Stimulated activated CD4-positive, alpha-beta T cell treated with anti-CD3 and anti-CD28 coated beads, Interleukin-2, amount 100 ng/mL, for 4 hours (primary cell): ENCODE measurements around the gene CALML6.

ENCODE experiments used
- DNase-seq: peaks from one replicate; pipeline ENCODE4 v3.0.0-alpha.2; 2020; ENCODE audit warnings: low read depth

The CALML6 gene

GRCh38 chr1:1942753-1943656 is 27.9 kb downstream of the CALML6 start:
- DNase-seq: no peak

GRCh38 chr1:1943834-1944570 is 28.9 kb downstream of the CALML6 start:
- DNase-seq: peak; percentile 39

- no peak for DNase-seq
Measured at GRCh38 chr1:1945782-1946393, 30.8 kb downstream of the CALML6 start.

GRCh38 chr1:1946540-1946939 is 31.5 kb downstream of the CALML6 start:
- DNase-seq: no peak

DNA sequence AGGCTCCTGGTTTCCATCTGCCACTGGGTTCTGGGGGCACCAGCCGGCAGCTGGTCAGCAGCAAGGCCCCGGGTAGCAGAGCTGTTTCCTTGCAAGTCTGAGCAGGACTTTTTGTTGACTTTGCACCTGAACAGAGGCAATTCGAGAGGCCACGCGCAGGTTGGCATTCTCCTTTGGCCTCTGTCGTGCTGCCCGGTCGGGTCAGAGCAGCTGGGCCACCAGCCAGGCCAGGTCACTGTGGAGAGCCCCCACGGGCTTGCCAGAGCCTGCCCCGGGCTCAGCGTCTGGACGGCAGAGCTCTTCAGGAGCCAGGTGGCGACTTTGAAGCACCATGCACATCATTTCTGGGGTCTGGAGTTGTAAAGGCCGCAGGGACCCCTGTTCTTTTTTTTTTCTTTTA is 32.4 kb downstream of the CALML6 start:
- DNase-seq: no peak

GRCh38 chr1:1948783-1949182 is 33.7 kb downstream of the CALML6 start:
- no peak for DNase-seq

DNA sequence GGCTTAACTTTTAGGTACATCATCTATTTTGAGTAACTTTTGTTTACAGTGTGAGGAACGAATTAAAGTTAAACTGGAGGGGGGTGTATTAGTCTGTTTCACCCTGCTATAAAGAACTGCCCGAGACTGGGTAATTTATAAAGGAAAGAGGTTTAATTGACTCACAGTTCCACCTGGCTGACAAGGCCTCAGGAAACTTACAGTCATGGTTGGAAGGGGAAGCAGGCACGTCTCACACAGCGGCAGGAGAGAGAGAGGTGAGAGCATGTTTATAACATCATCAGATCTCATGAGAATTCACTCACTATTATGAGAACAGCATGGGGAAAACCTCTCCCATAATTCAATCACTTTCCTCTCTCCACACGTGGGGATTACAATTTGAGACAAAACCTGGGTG is 35.9 kb downstream of the CALML6 start:
- no peak for DNase-seq

DNA sequence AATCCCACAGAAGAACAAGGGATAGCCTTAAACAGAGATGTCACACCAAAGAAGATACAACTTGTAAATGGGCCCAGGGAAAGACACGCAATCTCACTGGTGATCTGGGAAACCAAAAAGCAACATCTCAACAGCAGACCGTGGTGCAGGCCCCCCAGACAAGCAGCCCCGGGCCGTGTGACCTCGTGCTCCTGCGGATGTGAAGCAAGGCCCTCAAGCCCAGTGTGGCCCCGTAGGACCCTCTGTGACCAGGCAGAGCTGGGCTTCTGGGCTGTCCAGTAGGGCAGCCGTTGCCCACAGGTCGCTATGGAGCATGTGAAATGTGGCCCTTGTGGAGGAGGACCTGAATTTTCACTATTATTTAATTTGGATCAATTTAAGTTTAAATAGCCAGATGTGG is 39.0 kb downstream of the CALML6 start:
- DNase-seq: no peak

- no peak for DNase-seq
Measured at GRCh38 chr1:1954831-1955441, 39.9 kb downstream of the CALML6 start.

- no peak for DNase-seq
Measured at GRCh38 chr1:1955621-1956094, 40.6 kb downstream of the CALML6 start.

DNA sequence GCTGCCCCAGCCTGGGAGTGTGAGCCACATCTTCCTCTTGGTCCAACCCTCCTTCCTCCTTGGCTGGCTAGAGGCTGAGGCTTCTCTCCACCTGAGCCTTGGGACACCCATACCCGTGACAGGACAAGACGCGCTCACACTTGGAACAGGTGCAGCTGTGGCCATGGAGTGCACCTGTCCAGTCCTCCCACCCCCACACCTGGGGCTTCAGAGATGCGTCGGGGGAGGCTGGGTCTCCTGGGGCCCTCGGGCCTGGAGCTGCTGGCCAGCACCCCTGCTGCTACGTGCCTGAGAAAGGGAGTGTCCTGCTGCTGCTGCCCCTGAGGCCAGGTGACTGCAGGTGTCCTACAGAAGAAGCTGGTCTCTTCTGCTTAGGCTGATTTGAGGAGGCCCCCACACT is 41.0 kb downstream of the CALML6 start:
- DNase-seq: no peak

GRCh38 chr1:1956586-1957532 is 41.8 kb downstream of the CALML6 start:
- no peak for DNase-seq

- no peak for DNase-seq
Measured at GRCh38 chr1:1957533-1957961, 42.5 kb downstream of the CALML6 start.

- no peak for DNase-seq
Measured at GRCh38 chr1:1958071-1958541, 43.0 kb downstream of the CALML6 start.

GRCh38 chr1:1959459-1959839 is 44.4 kb downstream of the CALML6 start:
- DNase-seq: no peak

DNA sequence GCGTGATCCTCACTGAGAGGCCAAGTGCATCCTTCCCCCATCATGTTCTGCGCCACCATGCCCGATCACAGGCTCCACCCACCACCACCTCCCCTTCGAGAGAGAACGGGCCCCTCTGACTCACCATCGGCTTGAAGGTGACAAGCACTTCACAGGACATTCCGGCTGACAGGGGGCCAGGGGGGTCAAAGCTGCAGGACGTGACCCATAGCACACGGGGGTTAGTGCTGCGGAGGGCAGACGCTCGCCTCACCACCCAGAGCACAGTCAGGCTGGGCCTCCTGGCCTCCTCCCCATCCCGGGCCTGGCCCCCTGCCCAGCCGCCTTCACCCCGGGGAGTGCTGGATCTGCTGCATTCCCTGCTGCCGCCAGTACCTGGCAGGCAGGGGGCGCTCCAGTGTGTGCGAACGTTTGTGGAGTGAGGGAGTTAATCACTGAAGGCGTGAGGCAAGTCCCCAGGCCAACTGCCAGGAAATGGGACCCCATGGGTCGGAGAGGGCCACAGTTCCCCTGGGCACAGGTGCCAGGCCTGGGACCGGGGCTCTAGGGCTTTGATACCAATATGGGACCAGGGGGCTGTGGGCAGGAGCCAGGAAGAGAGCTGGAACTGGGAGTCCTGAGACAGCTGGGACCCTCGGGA is 44.9 kb downstream of the CALML6 start:
- DNase-seq: peak; percentile 52

DNA sequence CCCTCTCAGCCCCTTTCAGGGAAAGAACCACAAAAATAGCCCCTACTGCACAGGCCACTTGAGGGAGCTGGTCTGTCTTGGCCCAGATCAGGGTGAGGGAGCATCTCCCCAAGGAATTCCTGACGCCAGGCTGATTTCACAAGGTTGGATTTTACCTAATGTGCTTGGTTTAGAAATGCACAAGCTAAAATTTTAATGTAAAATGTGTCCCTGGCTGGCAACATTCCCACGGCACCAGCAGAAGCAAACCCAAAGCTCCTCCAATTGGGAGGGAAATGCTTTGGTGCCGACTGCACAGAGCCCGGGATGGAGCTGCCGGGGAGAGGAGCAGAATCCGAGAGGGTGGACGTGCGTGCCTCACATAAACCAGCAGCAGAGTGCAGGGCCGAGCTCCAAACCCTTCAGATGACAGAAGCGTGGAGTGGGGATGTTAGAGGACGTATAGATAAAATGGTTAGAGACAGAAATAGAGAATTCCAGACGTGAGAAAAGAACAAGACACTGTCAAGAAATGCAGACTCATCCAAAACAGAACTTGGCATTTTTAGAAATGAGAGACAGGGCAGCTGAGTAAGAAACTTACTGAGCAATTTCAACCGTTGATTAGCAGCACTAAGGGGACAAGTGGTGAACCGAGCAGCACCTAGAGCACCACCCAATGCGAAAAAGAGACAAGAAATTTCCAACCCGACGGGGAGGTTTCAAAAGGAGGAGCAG is 45.6 kb downstream of the CALML6 start:
- DNase-seq: no peak

DNA sequence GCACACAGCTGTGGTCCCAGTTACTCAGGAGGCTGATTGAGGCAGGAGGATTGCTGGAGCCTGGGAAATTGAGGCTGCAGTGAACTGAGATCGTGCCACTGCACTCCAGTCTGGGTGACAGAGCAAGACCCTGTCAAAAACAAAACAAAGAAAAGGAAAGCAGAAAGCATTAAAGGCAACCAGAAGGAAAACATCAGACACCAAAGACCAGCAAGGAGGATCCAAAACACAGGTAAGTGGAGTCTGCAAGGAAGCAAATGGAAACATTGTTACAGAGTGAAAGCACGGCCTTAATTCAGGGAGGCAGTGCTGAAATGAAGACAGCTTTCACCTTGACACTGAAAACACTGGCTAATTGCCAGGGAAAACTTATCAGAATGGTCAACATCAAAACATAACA is 47.7 kb downstream of the CALML6 start:
- no peak for DNase-seq

- no peak for DNase-seq
Measured at GRCh38 chr1:1963570-1963969, 48.5 kb downstream of the CALML6 start.

- DNase-seq: no peak
Measured at GRCh38 chr1:1964811-1965210, 49.8 kb downstream of the CALML6 start.
